ENCODE measurements around the gene DBX1.
A peak's percentile ranks its signal among the peaks of the same experiment; 100 is the strongest.

DBX1 gene

DNA sequence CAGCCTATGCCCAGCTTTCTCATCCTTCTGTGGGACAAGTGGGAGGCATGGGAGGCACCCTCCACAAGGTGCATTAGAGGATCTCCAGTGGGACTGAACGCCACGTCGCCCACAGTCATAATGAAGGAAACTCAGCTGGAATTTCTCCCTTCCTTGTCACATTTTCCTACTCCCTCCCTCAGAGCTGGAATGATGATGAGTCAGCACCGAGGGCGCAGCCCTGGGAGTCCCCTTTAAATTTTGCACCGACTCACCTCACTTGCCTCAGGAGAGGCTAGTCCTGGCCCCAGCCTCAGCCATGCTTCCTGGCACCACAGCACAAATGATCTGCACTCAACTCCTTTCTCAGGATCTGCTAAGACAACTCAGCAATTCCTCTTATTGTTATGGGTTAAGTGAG, 34.3 kb downstream of the DBX1 start:
- in situ Hi-C loops (cut with MboI; ENCODE audit: low sequenced_read_pairs) = loop anchor here (5.0 to 25.0 kb wide), 4 partner anchors 179 to 564 kb away; no protein-coding TSS in a partner anchor

DNA sequence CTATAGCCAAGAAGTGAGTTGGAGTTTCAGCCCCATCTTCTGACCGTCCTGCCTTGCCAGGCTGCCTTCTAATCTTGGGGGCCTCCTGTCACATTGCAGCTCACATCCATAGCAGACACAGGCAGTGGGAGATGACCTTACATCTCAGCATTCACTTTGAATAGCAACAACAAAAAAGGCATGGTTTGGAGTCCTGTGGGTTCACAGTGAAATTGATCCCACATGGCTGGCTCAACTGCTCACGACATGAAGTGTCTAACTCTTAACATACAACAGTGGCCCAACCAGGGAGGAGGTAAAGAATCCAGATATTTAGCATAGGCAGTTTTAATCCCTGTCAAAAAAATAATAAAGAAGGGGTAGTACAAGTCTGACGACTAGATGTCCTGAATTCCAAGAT, 38.1 kb downstream of the DBX1 start:
- in situ Hi-C loops (cut with MboI; ENCODE audit: low sequenced_read_pairs) = no loop called here
- Histone ChIP-seq H3K4me1 (no peaks in the 10 kb centered on the region), H3K4me3 (no peak overlapping the region)

More for the DNA sequence above, 34.3 kb downstream of the DBX1 start:
- Histone ChIP-seq H3K4me1 (no peaks in the 10 kb centered on the region), H3K9me3 (no peaks in the 10 kb centered on the region), H3K36me3 (replicated peaks) (no peaks in the 10 kb centered on the region), H3K27me3 (ENCODE audit: low read depth) (peaks cover 12% of the 10 kb centered on the region; the same call in 1 of the 2 replicates), H3K4me3 (no peak overlapping the region)
- DNase-seq (ENCODE audit: low spot score in 2 of 2) = no peak

DNA sequence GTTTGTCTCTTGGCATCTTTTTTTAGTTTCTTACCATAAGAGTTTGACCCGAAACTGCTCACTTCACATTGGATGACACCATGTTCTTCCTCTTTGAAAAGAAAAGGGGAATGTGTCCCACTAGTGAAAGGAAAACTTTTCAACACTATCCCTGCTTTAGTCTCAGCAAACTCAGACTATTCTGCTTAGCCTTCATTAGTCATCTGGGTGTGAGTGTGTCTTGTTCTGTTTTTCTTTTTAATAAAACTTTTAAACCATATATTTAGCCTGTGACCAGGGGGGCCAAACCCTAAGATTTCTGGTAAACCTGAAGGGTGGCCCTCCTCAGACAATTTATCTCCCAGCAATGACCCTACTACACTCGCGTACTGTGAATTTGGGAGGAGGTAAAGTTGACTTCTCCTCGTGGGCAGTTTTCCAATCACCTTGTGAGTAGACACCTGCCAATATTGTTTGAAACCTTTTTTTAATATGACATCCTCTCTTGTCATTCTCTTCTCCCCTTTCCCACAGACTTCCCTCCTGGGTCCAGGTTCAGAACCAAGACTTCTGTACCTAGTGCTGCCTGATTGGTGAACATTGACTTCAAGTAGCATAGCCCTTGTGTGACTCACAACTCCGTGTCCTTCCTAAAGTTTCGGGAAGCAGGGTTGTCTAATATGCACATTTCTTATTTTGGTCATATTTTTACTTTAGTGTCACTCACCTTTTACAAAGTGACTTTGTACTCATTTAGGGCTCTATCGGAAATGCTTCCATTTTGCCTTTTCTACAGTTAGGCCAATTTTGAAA, 39.9 kb downstream of the DBX1 start:
- H3K4me1 ChIP-seq = no peaks in the 10 kb centered on the region
- DNase-seq (ENCODE audit: low spot score in 2 of 2) = no peak
- H3K4me3 ChIP-seq = no peak overlapping the region
- H3K27me3 ChIP-seq (ENCODE audit: low read depth) = peaks cover 21% of the 10 kb centered on the region; the same call in 1 of the 2 replicates
- H3K9me3 ChIP-seq = no peaks in the 10 kb centered on the region
- no peaks in the 10 kb centered on the region for H3K36me3 ChIP-seq (replicated peaks)
- in situ Hi-C loops (cut with MboI; ENCODE audit: low sequenced_read_pairs) = no loop called here

More for the DNA sequence above, 38.1 kb downstream of the DBX1 start:
- Histone ChIP-seq H3K27me3 (ENCODE audit: low read depth) (peaks cover 22% of the 10 kb centered on the region; the same call in 1 of the 2 replicates), H3K36me3 (replicated peaks) (no peaks in the 10 kb centered on the region), H3K9me3 (no peaks in the 10 kb centered on the region)
- DNase-seq (ENCODE audit: low spot score in 2 of 2) = no peak

DNA sequence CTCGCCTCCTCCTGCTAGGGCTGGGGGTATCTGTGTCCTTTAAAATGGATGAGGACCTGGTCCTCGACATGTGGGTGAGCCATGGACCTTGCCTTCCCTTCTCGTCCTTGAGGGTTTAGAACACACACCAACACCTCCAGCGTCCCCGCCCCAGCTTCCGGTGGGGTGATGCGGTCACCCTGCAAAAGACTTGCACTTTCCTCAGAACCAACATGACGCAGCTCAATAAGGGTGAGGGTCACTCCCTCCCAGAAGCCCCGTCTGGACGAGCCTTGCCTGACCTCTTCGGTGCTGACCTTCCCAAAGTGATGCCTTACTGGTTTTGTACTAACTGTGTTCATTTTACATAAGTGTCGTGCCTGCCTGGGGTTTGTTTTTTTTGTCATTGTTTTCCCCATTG, 41.0 kb downstream of the DBX1 start:
- in situ Hi-C loops (cut with MboI; ENCODE audit: low sequenced_read_pairs) = no loop called here
- Histone ChIP-seq H3K36me3 (replicated peaks) (no peaks in the 10 kb centered on the region), H3K9me3 (no peaks in the 10 kb centered on the region), H3K4me3 (no peak overlapping the region), H3K4me1 (no peaks in the 10 kb centered on the region), H3K27me3 (ENCODE audit: low read depth) (peaks cover 19% of the 10 kb centered on the region; the same call in 1 of the 2 replicates)
- DNase-seq (ENCODE audit: low spot score in 2 of 2) = no peak

DNA sequence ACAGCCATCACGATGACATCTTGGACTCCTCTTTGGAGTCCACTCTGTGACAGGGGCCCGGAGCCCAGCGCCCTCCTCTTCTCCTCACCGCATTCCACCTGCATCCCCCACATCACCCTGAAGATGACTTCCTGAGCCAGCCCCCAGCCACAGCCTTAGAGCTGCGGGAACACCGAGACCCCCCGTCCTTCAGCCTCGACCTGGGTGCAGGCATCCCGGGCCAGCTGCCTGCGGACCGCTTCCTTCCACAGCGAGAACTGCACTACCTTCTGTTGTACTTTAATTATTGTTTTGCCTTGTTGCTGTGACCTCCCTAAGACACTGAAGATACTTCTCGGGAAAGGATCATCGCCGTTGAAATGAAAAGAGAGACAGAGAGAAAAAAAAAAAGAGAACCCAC, 42.1 kb downstream of the DBX1 start:
- no peaks in the 10 kb centered on the region for H3K36me3 ChIP-seq (replicated peaks)
- H3K27me3 ChIP-seq (ENCODE audit: low read depth) = peaks cover 17% of the 10 kb centered on the region; the same call in 1 of the 2 replicates
- in situ Hi-C loops (cut with MboI; ENCODE audit: low sequenced_read_pairs) = no loop called here
- no peaks in the 10 kb centered on the region for H3K9me3 ChIP-seq
- no peak overlapping the region for H3K4me3 ChIP-seq
- no peak for DNase-seq (ENCODE audit: low spot score in 2 of 2)
- no peaks in the 10 kb centered on the region for H3K4me1 ChIP-seq

DNA sequence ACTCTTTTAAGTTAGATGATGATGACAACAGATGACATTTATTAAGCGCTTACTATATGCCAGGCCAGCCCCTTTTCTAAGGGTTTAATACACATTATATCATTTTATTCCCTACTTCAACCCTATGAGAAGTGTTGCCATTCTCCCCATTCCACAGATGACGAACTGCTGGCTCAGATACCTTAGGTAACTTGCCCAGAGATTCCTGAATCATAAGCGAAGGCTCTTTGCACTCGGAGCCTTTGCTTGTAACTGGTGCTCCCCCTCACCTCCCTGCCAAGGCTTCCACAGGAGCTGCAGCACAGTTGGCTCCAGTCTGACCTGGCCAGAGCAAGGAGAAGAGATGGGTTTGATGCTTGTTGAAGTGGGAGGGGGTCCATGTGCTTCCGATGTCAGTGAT, 43.0 kb downstream of the DBX1 start:
- peaks cover 17% of the 10 kb centered on the region; the same call in 1 of the 2 replicates for H3K27me3 ChIP-seq (ENCODE audit: low read depth)
- no peaks in the 10 kb centered on the region for H3K4me1 ChIP-seq
- H3K9me3 ChIP-seq = no peaks in the 10 kb centered on the region
- in situ Hi-C loops (cut with MboI; ENCODE audit: low sequenced_read_pairs) = no loop called here
- no peaks in the 10 kb centered on the region for H3K36me3 ChIP-seq (replicated peaks)
- no peak overlapping the region for H3K4me3 ChIP-seq
- DNase-seq (ENCODE audit: low spot score in 2 of 2) = no peak

DNA sequence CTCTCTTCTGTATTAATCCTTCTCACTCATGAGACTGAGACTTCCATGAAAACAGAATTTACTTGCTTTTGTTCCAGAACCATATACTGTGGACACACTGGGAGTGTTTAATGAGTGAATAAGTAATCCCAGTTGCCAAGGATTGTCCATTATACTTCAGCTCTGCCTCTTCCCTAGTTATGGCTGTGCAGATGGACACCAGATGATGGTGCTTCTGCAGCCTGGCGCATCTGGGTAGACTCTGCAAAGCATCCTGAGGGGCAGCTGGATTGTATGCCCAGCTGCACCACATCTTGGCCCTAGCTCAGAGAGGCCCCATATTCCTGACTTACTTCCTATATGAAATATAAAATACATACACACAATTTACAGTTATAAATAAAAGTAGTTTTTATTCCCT, 43.5 kb downstream of the DBX1 start:
- Histone ChIP-seq H3K27me3 (ENCODE audit: low read depth) (peaks cover 17% of the 10 kb centered on the region; the same call in 1 of the 2 replicates), H3K4me3 (no peak overlapping the region), H3K36me3 (replicated peaks) (no peaks in the 10 kb centered on the region), H3K4me1 (no peaks in the 10 kb centered on the region), H3K9me3 (no peaks in the 10 kb centered on the region)
- in situ Hi-C loops (cut with MboI; ENCODE audit: low sequenced_read_pairs) = no loop called here
- DNase-seq (ENCODE audit: low spot score in 2 of 2) = no peak

DNA sequence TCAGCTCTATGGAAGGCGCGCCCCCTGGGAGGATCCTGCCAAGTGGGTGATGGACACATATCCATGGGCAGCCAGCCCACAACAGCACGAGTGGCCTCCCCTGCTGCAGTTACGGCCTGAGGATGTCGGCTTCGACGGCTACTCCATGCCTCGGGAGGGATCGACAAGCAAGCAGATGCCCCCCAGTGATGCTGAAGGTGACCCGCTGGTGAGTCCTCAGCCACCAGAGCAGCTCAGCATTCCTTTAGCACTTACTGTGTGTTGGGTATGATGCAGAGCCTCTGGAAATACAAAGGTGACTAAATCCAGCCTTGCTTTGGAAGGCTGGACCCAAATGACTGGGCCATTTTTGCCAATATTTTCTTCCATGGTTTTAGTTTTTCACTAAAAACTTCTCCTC, 45.7 kb downstream of the DBX1 start:
- H3K36me3 ChIP-seq (replicated peaks) = no peaks in the 10 kb centered on the region
- in situ Hi-C loops (cut with MboI; ENCODE audit: low sequenced_read_pairs) = no loop called here

DNA sequence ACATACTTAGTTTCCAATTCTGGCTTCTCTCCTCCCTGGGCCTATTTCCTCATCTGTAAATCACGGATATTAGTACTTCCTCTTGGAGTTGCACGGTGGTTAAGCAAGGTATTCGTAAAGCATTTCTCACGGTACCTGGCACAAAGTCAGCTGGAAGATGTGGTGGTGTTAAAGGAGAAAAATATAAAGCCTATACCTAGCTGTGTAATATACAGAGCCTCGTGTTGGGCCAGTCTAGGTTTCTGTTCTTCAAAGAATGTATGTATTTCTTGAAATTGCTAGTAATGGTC, 47.2 kb downstream of the DBX1 start:
- H3K36me3 ChIP-seq (replicated peaks) = no peaks in the 10 kb centered on the region
- no peaks in the 10 kb centered on the region for H3K4me1 ChIP-seq
- H3K4me3 ChIP-seq = no peak overlapping the region
- DNase-seq (ENCODE audit: low spot score in 2 of 2) = no peak
- in situ Hi-C loops (cut with MboI; ENCODE audit: low sequenced_read_pairs) = no loop called here
- H3K9me3 ChIP-seq = no peaks in the 10 kb centered on the region
- no peaks in the 10 kb centered on the region for H3K27me3 ChIP-seq (ENCODE audit: low read depth)

More for the DNA sequence above, 45.7 kb downstream of the DBX1 start:
- no peak for DNase-seq (ENCODE audit: low spot score in 2 of 2)
- Histone ChIP-seq H3K4me3 (no peak overlapping the region), H3K27me3 (ENCODE audit: low read depth) (peaks cover 2% of the 10 kb centered on the region; the same call in 1 of the 2 replicates), H3K4me1 (no peaks in the 10 kb centered on the region), H3K9me3 (no peaks in the 10 kb centered on the region)

DNA sequence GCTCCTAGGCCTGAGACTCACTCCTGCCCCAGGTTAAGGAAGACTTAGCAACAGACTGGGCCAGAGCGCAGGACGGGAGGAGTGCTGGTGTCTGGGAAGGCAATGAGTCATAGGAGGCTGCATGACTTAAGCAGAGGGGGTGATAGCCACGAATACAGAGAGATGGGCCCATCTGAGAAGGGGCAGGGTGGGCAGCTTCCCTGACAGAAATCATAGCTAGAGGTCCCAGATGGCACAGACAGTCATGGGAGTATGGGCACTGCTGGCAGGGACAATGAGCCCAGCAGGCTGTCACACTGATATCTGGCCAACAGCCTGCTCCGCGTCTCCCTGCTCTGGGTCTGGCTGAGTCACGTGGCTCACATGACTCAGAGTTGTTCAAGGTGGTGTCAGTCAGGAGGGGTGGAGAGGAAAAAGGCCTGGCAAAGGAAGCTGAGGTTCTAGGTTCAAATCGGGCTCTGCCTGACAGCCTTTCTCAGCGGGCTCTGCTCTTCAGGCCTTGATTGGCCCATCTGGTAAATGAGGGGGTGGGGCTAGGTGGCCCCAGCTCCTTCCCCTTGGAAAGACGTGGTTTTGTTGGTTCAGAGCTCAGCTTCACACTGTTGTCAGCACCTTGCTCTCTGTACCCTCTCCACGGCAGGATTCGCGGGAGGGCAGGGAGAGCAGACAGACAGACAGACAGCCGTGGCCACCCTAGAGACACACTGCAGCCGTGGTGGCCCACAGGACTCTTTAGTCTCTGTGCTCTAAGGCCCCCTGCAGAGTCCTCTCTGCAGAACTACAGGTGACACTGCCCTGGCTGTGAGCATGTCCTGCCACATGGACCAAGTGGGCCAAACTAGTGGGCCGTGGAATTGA, 47.8 kb downstream of the DBX1 start:
- H3K36me3 ChIP-seq (replicated peaks) = no peaks in the 10 kb centered on the region
- in situ Hi-C loops (cut with MboI; ENCODE audit: low sequenced_read_pairs) = no loop called here
- DNase-seq (ENCODE audit: low spot score in 2 of 2) = peak in 1 of 2 experiments; percentile 20
- H3K9me3 ChIP-seq = no peaks in the 10 kb centered on the region
- no peaks in the 10 kb centered on the region for H3K4me1 ChIP-seq
- no peak overlapping the region for H3K4me3 ChIP-seq
- H3K27me3 ChIP-seq (ENCODE audit: low read depth) = no peaks in the 10 kb centered on the region

DNA sequence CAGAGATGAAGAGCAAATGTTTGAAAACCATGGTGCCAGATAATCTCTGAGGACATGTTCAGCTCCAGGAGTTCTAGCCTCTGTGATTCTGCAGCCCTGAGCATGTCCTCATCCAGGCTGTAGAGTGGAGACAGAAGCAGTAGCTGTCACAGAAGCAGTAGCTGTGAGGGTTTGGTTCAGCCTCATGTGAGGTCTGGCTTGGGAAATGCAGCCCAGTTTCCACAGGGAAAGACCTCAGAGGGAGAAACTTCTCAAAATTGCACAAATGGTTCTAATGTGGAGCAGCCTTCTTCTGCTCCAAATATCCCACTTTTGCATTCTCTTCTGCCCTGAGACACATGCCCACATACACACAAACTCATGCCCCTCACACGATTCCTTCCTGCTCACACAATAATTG, 48.4 kb downstream of the DBX1 start:
- no peaks in the 10 kb centered on the region for H3K4me1 ChIP-seq
- no peak for DNase-seq (ENCODE audit: low spot score in 2 of 2)
- H3K9me3 ChIP-seq = no peaks in the 10 kb centered on the region
- H3K27me3 ChIP-seq (ENCODE audit: low read depth) = no peaks in the 10 kb centered on the region
- H3K36me3 ChIP-seq (replicated peaks) = no peaks in the 10 kb centered on the region
- in situ Hi-C loops (cut with MboI; ENCODE audit: low sequenced_read_pairs) = no loop called here
- no peak overlapping the region for H3K4me3 ChIP-seq

DNA sequence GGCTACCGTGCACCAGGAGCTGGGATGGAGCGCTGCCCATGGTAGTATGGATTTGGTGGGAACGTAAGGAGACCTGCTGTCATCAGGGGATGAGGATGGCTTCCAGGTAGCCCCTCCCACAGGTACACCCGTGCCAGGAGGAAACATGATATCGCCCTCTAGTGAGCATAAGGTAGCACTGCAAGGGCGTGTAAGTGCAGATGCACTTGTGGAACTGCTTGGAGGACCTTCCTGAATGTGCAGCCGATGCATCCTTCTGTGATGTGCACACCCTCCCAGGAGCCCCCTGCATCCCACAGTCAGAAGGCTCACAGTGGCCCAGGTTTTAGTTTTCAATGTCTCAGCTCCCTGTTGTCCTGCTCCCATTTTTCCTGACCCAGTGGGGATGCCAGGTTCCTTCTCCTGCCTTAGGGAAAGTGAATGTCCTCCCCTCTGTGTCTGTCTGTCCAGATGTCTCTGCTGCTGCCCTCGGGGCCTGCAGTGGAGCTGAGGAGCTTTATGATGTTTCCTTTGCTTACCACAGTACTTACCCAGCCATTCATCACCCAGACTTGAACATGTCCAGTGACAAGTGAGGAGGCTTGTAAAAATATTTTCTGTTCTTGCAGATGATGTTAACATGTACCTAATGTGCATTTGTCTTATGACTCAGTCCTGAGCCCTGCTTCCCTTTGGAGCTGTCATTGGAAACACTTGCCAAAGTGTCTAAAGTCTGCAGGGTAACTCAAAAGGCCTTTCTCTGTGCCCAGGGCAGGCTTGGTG, 49.2 kb downstream of the DBX1 start:
- Histone ChIP-seq H3K27me3 (ENCODE audit: low read depth) (no peaks in the 10 kb centered on the region), H3K9me3 (no peaks in the 10 kb centered on the region), H3K4me1 (no peaks in the 10 kb centered on the region), H3K36me3 (replicated peaks) (no peaks in the 10 kb centered on the region), H3K4me3 (no peak overlapping the region)
- in situ Hi-C loops (cut with MboI; ENCODE audit: low sequenced_read_pairs) = no loop called here
- peak; percentile 41 to 77 for DNase-seq (ENCODE audit: low spot score in 2 of 2)

DNA sequence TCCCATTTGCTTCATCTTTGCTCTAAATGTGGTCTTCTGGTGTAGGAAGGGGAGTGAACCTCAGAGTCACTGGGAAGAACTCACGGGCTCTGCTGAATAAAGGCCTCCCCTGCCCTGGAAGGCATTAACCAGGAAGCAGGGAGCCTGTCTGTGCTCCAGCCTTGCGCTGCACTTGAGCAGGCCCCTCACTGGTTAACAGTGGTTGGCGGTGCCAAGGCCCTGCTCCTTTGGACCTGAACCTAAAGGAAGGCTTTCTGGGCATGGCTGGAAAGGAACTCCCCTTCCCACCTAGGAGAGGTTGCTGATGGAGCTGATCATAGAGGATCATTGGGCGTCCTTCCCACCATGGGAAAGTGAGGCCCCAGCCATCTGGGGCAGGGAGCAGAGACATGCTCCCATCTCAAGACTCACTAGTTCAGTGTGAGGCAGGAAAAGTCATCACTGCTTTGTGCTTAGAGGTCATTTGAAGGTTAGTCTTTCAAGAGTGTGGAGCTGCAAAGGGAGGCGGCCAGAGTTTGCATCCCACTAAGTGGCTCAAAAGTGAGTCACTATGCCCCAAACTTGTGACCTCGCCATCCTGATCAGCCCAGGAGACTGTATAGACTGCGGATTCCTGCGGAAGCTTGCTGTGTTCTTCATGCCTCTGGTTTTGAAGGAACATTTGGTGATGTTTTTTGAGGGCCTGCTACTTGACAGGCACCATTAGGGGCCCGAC, 50.4 kb downstream of the DBX1 start:
- Histone ChIP-seq H3K4me3 (no peak overlapping the region), H3K36me3 (replicated peaks) (no peaks in the 10 kb centered on the region)
- in situ Hi-C loops (cut with MboI; ENCODE audit: low sequenced_read_pairs) = no loop called here

More for the DNA sequence above, 50.4 kb downstream of the DBX1 start:
- H3K4me1 ChIP-seq = no peaks in the 10 kb centered on the region
- no peaks in the 10 kb centered on the region for H3K27me3 ChIP-seq (ENCODE audit: low read depth)
- H3K9me3 ChIP-seq = no peaks in the 10 kb centered on the region
- DNase-seq (ENCODE audit: low spot score in 2 of 2) = no peak
